ENCODE measurements around the gene LEPR. TPM values are rescaled to one million over a fixed set of nuclear protein-coding genes. Genes with fewer than 3 reads are reported as not detected.

Gene LEPR
- polyA plus RNA-seq, 1 experiment, result 7.4 TPM

DNA sequence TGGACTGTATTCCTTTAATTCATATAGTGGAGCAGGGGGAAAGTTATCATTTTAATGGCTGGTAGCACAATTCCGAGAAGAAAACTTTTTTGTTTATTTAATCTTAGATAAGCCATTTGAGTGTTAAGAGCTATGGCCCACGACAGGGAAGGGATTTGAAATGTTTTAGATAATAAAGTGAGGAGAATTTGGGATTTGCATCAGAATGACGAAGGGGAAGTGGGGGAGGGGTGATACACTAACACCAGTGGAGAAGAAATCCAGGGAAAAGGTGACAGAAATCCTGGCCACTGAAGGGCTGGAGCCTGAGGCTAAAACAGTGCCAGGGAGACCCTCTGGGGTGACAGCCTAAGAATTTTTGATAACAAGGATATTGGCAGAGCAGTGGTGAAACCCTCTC is 21.0 kb downstream of the LEPR start:
- ChIA-PET POLR2A (interaction anchor here (0.5 to 0.7 kb wide), 3 partner anchors 14 to 68 kb away, joined by 3 to 4 read pairs (median 3); partner anchors contain the start of genes LEPR and LEPROT), CTCF (interaction anchor here (1.2 to 2.5 kb wide), 2 partner anchors 17 to 226 kb away, joined by 3 to 10 read pairs; no protein-coding TSS in a partner anchor)
- no peak overlapping the region for H3K4me3 ChIP-seq (ENCODE audit: low read depth, low read length)
- no peak for DNase-seq (ENCODE audit: low read depth)
- TF ChIP-seq CTCF (IDR thresholded peaks at IDR 0.05; ENCODE audit: insufficient read depth, low read depth, low read length), result no peak
- H3K36me3 ChIP-seq (ENCODE audit: control insufficient read depth, insufficient read depth, low read length), result no peaks in the 10 kb centered on the region
- no peaks in the 10 kb centered on the region for H3K27me3 ChIP-seq (ENCODE audit: control insufficient read depth, insufficient read depth, low read length)

DNA sequence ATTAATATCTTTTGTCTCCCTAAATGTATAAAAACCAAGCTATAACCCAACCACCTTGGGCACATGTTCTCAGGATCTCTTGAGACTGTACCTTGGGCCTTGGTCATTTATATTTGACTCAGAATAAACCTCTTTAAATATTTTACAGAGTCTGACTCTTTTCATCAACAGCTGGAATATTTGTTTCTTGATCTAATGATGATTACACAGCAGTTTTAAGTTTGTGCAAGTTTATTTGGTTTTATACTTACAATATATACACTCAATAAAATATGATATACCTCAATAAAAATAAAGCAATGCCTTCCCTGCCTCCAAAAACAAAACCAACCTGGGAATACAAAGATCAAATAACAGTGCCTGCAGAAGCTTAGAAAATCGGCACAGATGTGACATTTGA is 22.0 kb downstream of the LEPR start:
- ChIA-PET CTCF (interaction anchor here (2.5 kb wide), 1 partner anchor 16 kb away, joined by 10 read pairs; no protein-coding TSS in a partner anchor), POLR2A (no interaction called here)
- no peak overlapping the region for H3K4me3 ChIP-seq (ENCODE audit: low read depth, low read length)
- no peaks in the 10 kb centered on the region for H3K27me3 ChIP-seq (ENCODE audit: control insufficient read depth, insufficient read depth, low read length)
- DNase-seq (ENCODE audit: low read depth), result no peak
- H3K36me3 ChIP-seq (ENCODE audit: control insufficient read depth, insufficient read depth, low read length), result no peaks in the 10 kb centered on the region
- TF ChIP-seq CTCF (IDR thresholded peaks at IDR 0.05; ENCODE audit: insufficient read depth, low read depth, low read length), result no peak

GRCh38 chr1:65443647-65444046 is 23.2 kb downstream of the LEPR start:
- Histone ChIP-seq H3K27me3 (ENCODE audit: control insufficient read depth, insufficient read depth, low read length) (no peaks in the 10 kb centered on the region), H3K36me3 (ENCODE audit: control insufficient read depth, insufficient read depth, low read length) (no peaks in the 10 kb centered on the region), H3K4me3 (ENCODE audit: low read depth, low read length) (no peak overlapping the region)
- ChIA-PET CTCF (no interaction called here), POLR2A (no interaction called here)
- no peak for DNase-seq (ENCODE audit: low read depth)
- TF ChIP-seq CTCF (IDR thresholded peaks at IDR 0.05; ENCODE audit: insufficient read depth, low read depth, low read length), result no peak

DNA sequence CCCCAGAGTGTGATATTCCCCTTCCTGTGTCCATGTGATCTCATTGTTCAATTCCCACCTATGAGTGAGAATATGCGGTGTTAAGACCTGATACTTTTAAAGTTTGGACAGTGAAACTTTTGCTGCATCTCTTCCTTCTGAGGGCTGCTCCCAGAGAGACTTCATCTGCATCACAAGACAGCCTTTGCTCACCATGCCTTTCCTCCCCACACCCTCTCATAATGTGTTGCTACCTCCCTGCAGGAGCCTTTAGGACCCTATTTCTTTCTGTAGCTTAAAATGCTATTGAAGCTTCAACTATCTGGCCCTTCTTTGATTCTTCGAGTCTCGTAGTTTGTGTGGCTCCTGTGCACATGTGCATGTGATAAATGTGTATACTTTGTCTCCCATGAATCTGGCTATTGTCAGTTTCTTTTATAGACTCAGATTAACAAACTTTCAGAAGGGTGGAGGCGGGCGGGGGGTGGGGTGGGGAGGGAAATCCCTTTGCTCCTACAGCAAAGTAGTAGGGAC is 23.7 kb downstream of the LEPR start:
- CTCF ChIA-PET, result no interaction called here
- POLR2A ChIA-PET, result no interaction called here
- H3K4me3 ChIP-seq (ENCODE audit: low read depth, low read length), result no peak overlapping the region
- no peaks in the 10 kb centered on the region for H3K36me3 ChIP-seq (ENCODE audit: control insufficient read depth, insufficient read depth, low read length)
- no peak for DNase-seq (ENCODE audit: low read depth)
- TF ChIP-seq CTCF (IDR thresholded peaks at IDR 0.05; ENCODE audit: insufficient read depth, low read depth, low read length), result no peak
- no peaks in the 10 kb centered on the region for H3K27me3 ChIP-seq (ENCODE audit: control insufficient read depth, insufficient read depth, low read length)

DNA sequence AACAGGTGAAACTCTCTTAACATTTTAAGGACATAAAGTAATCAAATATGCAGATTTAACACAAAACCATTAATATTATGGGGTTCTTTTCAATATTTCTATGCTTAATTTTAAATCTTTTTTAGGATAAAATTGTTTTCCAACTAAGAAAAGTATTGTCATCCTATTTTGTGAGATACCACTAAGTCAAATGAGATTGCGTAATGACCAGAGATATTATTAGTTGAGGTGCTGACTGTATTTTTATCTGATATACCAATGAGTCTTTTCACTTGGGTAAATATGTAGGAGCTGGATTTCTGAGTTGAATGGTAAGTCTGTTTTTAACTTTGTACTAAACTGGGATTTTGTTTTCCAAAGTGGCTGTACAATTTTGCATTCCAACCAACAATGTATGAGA is 25.4 kb downstream of the LEPR start:
- no peak for DNase-seq (ENCODE audit: low read depth)
- H3K36me3 ChIP-seq (ENCODE audit: control insufficient read depth, insufficient read depth, low read length), result no peaks in the 10 kb centered on the region
- ChIA-PET POLR2A (no interaction called here), CTCF (interaction anchor here (1.2 to 1.4 kb wide), 2 partner anchors 12 to 13 kb away, joined by 3 read pairs; no protein-coding TSS in a partner anchor)
- no peak overlapping the region for H3K4me3 ChIP-seq (ENCODE audit: low read depth, low read length)
- no peak for TF ChIP-seq CTCF (IDR thresholded peaks at IDR 0.05; ENCODE audit: insufficient read depth, low read depth, low read length)
- no peaks in the 10 kb centered on the region for H3K27me3 ChIP-seq (ENCODE audit: control insufficient read depth, insufficient read depth, low read length)
